CD8-positive, alpha-beta memory T cell (primary cell): ENCODE results near the gene ZNF862. TPM values are rescaled to one million over a fixed set of nuclear protein-coding genes. Genes with fewer than 3 reads are reported as not detected.

ENCODE experiments used
- CTCF ChIA-PET: fragments of 350-600 bp; sonication (Branson Sonifier 250); formaldehyde crosslinking; loops from one replicate; lab custom pipeline; 2021; ENCODE audit warnings: antibody characterized with exemption; lab: Charles Lee
- POLR2A ChIA-PET: fragments of 350-600 bp; sonication (Branson Sonifier 250); formaldehyde crosslinking; loops from one replicate; lab custom pipeline; 2021; ENCODE audit warnings: antibody characterized with exemption; lab: Charles Lee
- DNase-seq, 5 donors: peaks; one replicate each; pipeline versions ENCODE4 v3.0.0 to v3.0.0-alpha.2; 2020 to 2022; ENCODE audit warnings: mixed read lengths in 1 of 5
- H3K27ac ChIP-seq: one replicate; pipeline ENCODE4 v1.7.0; 2013; ENCODE audit warnings: low read depth, mild to moderate bottlenecking, low read length, moderate library complexity
- H3K27me3 ChIP-seq: 2 replicates; pipeline ENCODE4 v1.7.0; 2013; ENCODE audit warnings: low read length, mild to moderate bottlenecking; ENCODE audit not compliant: insufficient read depth, poor library complexity, severe bottlenecking
- H3K36me3 ChIP-seq: 2 replicates; pipeline ENCODE4 v1.7.0; 2013; ENCODE audit warnings: mild to moderate bottlenecking, low read length, moderate library complexity; ENCODE audit not compliant: insufficient read depth
- H3K4me1 ChIP-seq: 2 replicates; pipeline ENCODE4 v1.7.0; 2013; ENCODE audit warnings: mild to moderate bottlenecking, low read length, moderate library complexity; ENCODE audit not compliant: insufficient read depth
- H3K4me3 ChIP-seq: 2 replicates; pipeline ENCODE4 v1.7.0; 2013; ENCODE audit warnings: mild to moderate bottlenecking, low read length
- H3K9me3 ChIP-seq: 2 replicates; pipeline ENCODE4 v1.7.0; 2013; ENCODE audit warnings: mild to moderate bottlenecking, low read length
- H3K27ac Mint-ChIP-seq, 8 donors: one replicate each; pipeline ENCODE4 v1.8.0; 2020 to 2021; ENCODE audit warnings: mixed read lengths in 8 of 8, mild to moderate bottlenecking in 6 of 8, inconsistent platforms in 3 of 8, moderate library complexity in 3 of 8
- H3K27me3 Mint-ChIP-seq, 2 donors: one replicate each; pipeline ENCODE4 v1.8.0; 2020 to 2021; ENCODE audit warnings: mixed read lengths in 2 of 2, mild to moderate bottlenecking in 1 of 2, moderate library complexity in 1 of 2
- H3K36me3 Mint-ChIP-seq, 3 donors: one replicate each; pipeline ENCODE4 v1.8.0; 2020 to 2021; ENCODE audit warnings: mixed read lengths in 3 of 3, inconsistent platforms in 1 of 3, mild to moderate bottlenecking in 1 of 3
- H3K4me1 Mint-ChIP-seq, 3 donors: one replicate each; pipeline ENCODE4 v1.8.0; 2020 to 2021; ENCODE audit warnings: mixed read lengths in 3 of 3, inconsistent platforms in 1 of 3, mild to moderate bottlenecking in 1 of 3
- H3K4me3 Mint-ChIP-seq, 7 donors: one replicate each; pipeline ENCODE4 v1.8.0; 2020 to 2021; ENCODE audit warnings: mixed read lengths in 7 of 7, mild to moderate bottlenecking in 6 of 7, moderate library complexity in 4 of 7, inconsistent platforms in 2 of 7
- H3K9me3 Mint-ChIP-seq, 5 donors: one replicate each; pipeline ENCODE4 v1.8.0; 2020 to 2022; ENCODE audit warnings: mixed read lengths in 5 of 5, mild to moderate bottlenecking in 3 of 5, moderate library complexity in 2 of 5, inconsistent platforms in 1 of 5
- polyA plus RNA-seq: library from polyadenylated mRNA; unstranded; fragments of 300-500 nt; fragmentation: Illumina TruSeq; gene quantifications from one replicate; pipeline ENCODE4 v1.2.3, GENCODE V29; 2021
- total RNA-seq, 2 experiments: library from RNA; stranded (reverse); gene quantifications; one replicate each; pipeline ENCODE4 v1.2.3, GENCODE V29; 2021

ZNF862 gene
- total and polyA plus RNA-seq, 3 experiments from 2014 or later, result 6.8 to 13.2 (median 12.3) TPM

DNA sequence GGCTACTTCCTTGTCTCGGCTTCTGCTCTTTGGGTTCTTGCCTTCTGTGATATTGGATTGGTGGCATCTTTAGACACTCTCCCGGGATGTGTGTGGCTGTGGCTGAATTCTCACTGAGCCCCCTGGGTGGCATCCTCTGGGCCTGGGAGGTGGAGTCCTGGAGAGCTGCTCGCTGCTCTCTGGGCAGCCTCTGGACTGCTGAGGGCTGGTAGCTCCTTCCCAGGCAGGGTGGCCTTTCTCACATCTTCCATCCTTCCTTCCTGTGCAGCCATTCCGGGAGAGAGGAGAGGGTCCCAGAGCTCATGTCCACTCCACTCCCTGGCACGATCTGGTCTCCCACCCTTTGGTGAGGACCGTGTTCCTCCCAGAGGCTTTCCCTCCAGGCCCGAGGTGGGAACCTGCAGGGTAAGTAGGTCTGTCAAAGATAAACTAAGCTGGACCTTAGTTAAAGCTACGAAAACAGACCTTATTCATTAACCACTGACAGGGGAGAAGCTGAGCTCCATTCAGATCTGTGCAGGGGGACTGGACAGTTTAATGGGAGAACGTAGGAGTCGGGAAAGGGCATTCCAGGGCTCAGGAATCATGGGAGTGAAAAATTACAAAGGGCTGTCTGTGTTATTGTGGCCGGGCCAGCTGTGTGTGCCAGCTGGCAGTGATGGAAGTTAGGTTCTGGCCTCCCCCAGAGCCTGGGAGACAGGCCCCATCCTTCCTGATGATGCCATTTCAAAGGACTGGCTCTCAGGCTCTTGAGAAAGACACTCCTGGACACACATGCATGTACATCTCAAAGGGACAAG is 44.3 kb downstream of the ZNF862 start:
- H3K27ac Mint-ChIP-seq, result peak overlapping the region in 3 of 8 donors; percentile 23 to 73 (median 23)
- H3K27ac ChIP-seq, result no peak overlapping the region
- ChIA-PET POLR2A (no interaction called here), CTCF (interaction anchor here (1.3 to 1.5 kb wide), 2 partner anchors 34 to 43 kb away, joined by 3 read pairs; no protein-coding TSS in a partner anchor)
- no peaks in the 10 kb centered on the region for H3K9me3 ChIP-seq
- peaks cover 5% of the 10 kb centered on the region for H3K4me1 ChIP-seq
- no peaks in the 10 kb centered on the region for H3K27me3 Mint-ChIP-seq
- H3K27me3 ChIP-seq, result no peaks in the 10 kb centered on the region
- peaks cover 11 to 23% (median 22%) of the 10 kb centered on the region in 3 donors for H3K4me1 Mint-ChIP-seq
- H3K36me3 Mint-ChIP-seq, result peaks cover 0 to 57% (median 6%) of the 10 kb centered on the region in 3 donors
- H3K4me3 ChIP-seq, result no peak overlapping the region
- DNase-seq, result no peak
- no peaks in the 10 kb centered on the region for H3K9me3 Mint-ChIP-seq
- no peaks in the 10 kb centered on the region for H3K36me3 ChIP-seq
- no peak overlapping the region for H3K4me3 Mint-ChIP-seq

- H3K27me3 Mint-ChIP-seq, result no peaks in the 10 kb centered on the region
- Histone ChIP-seq H3K27ac (no peak overlapping the region), H3K4me3 (no peak overlapping the region), H3K4me1 (peaks cover 5% of the 10 kb centered on the region), H3K27me3 (no peaks in the 10 kb centered on the region), H3K36me3 (no peaks in the 10 kb centered on the region), H3K9me3 (no peaks in the 10 kb centered on the region)
- no peak overlapping the region for H3K4me3 Mint-ChIP-seq
- ChIA-PET POLR2A (no interaction called here), CTCF (interaction anchor here (1.3 to 1.7 kb wide), 3 partner anchors 9 to 35 kb away, joined by 3 to 5 read pairs (median 3); no protein-coding TSS in a partner anchor)
- peaks cover 8 to 17% (median 17%) of the 10 kb centered on the region in 3 donors for H3K4me1 Mint-ChIP-seq
- DNase-seq, result no peak
- peaks cover 0 to 54% (median under 1%) of the 10 kb centered on the region in 3 donors for H3K36me3 Mint-ChIP-seq
- peak overlapping the region in 3 of 8 donors; percentile 23 to 73 (median 51) for H3K27ac Mint-ChIP-seq
- H3K9me3 Mint-ChIP-seq, result no peaks in the 10 kb centered on the region
These were observed 44.9 kb downstream of the ZNF862 start for GRCh38 chr7:149883048-149883438.

DNA sequence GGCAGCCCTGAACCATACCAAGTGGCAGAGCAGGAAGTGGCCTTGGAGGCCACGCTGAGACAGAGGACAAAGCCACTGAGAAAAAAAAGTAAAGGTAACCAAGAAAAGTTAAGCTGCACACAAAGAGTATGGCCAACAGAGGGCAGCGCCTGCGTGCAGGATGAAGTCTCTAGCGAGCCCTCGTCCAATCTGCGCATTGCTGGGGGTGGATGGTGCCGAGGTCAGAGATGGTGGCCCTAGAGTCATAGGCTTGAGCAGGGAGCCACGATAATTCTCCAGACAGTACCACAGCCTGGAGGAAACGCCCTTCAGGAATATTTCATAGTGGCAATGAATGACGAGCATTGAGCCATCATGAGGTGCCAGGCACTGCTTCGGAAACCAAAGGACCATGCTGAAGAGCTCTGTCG is 45.3 kb downstream of the ZNF862 start:
- H3K9me3 Mint-ChIP-seq, result no peaks in the 10 kb centered on the region
- H3K9me3 ChIP-seq, result no peaks in the 10 kb centered on the region
- CTCF ChIA-PET, result interaction anchor here (1.3 to 1.7 kb wide), 3 partner anchors 9 to 35 kb away, joined by 3 to 5 read pairs (median 3); no protein-coding TSS in a partner anchor
- H3K27me3 ChIP-seq, result no peaks in the 10 kb centered on the region
- H3K4me3 ChIP-seq, result no peak overlapping the region
- H3K4me3 Mint-ChIP-seq, result no peak overlapping the region
- H3K36me3 ChIP-seq, result no peaks in the 10 kb centered on the region
- no peak overlapping the region for H3K27ac ChIP-seq
- peak in 2 of 5 donors; percentile 26 to 53 for DNase-seq
- H3K27me3 Mint-ChIP-seq, result no peaks in the 10 kb centered on the region
- peaks cover 0 to 51% (median 1%) of the 10 kb centered on the region in 3 donors for H3K36me3 Mint-ChIP-seq
- peaks cover 5% of the 10 kb centered on the region for H3K4me1 ChIP-seq
- peaks cover 8 to 17% (median 15%) of the 10 kb centered on the region in 3 donors for H3K4me1 Mint-ChIP-seq
- POLR2A ChIA-PET, result no interaction called here
- peak overlapping the region in 3 of 8 donors; percentile 17 to 51 (median 23) for H3K27ac Mint-ChIP-seq

GRCh38 chr7:149884016-149884415 is 45.8 kb downstream of the ZNF862 start:
- H3K27me3 ChIP-seq, result no peaks in the 10 kb centered on the region
- no peak for DNase-seq
- H3K4me1 ChIP-seq, result peaks cover 5% of the 10 kb centered on the region
- ChIA-PET CTCF (interaction anchor here (1.3 to 1.7 kb wide), 3 partner anchors 10 to 36 kb away, joined by 3 to 5 read pairs (median 3); no protein-coding TSS in a partner anchor), POLR2A (no interaction called here)
- H3K4me3 ChIP-seq, result no peak overlapping the region
- H3K4me3 Mint-ChIP-seq, result no peak overlapping the region
- H3K36me3 Mint-ChIP-seq, result peaks cover 0 to 47% (median 1%) of the 10 kb centered on the region in 3 donors
- H3K9me3 ChIP-seq, result no peaks in the 10 kb centered on the region
- no peak overlapping the region for H3K27ac ChIP-seq
- no peaks in the 10 kb centered on the region for H3K9me3 Mint-ChIP-seq
- H3K36me3 ChIP-seq, result no peaks in the 10 kb centered on the region
- H3K27ac Mint-ChIP-seq, result peak overlapping the region in 1 of 8 donors; percentile 54
- H3K27me3 Mint-ChIP-seq, result no peaks in the 10 kb centered on the region
- peaks cover 8 to 17% (median 15%) of the 10 kb centered on the region in 3 donors for H3K4me1 Mint-ChIP-seq

GRCh38 chr7:149884541-149884940 is 46.4 kb downstream of the ZNF862 start:
- CTCF ChIA-PET, result interaction anchor here (1.3 to 1.7 kb wide), 2 partner anchors 10 to 14 kb away, joined by 3 to 5 read pairs; no protein-coding TSS in a partner anchor
- no peak for DNase-seq
- H3K4me1 Mint-ChIP-seq, result peaks cover 8 to 17% (median 15%) of the 10 kb centered on the region in 3 donors
- H3K4me1 ChIP-seq, result peaks cover 5% of the 10 kb centered on the region
- peaks cover 0 to 45% (median 1%) of the 10 kb centered on the region in 3 donors for H3K36me3 Mint-ChIP-seq
- H3K9me3 ChIP-seq, result no peaks in the 10 kb centered on the region
- no peaks in the 10 kb centered on the region for H3K27me3 Mint-ChIP-seq
- H3K9me3 Mint-ChIP-seq, result no peaks in the 10 kb centered on the region
- no peak overlapping the region for H3K4me3 ChIP-seq
- H3K27ac Mint-ChIP-seq, result peak overlapping the region in 1 of 8 donors; percentile 72
- H3K36me3 ChIP-seq, result no peaks in the 10 kb centered on the region
- POLR2A ChIA-PET, result no interaction called here
- H3K27ac ChIP-seq, result no peak overlapping the region
- no peak overlapping the region for H3K4me3 Mint-ChIP-seq
- no peaks in the 10 kb centered on the region for H3K27me3 ChIP-seq

DNA sequence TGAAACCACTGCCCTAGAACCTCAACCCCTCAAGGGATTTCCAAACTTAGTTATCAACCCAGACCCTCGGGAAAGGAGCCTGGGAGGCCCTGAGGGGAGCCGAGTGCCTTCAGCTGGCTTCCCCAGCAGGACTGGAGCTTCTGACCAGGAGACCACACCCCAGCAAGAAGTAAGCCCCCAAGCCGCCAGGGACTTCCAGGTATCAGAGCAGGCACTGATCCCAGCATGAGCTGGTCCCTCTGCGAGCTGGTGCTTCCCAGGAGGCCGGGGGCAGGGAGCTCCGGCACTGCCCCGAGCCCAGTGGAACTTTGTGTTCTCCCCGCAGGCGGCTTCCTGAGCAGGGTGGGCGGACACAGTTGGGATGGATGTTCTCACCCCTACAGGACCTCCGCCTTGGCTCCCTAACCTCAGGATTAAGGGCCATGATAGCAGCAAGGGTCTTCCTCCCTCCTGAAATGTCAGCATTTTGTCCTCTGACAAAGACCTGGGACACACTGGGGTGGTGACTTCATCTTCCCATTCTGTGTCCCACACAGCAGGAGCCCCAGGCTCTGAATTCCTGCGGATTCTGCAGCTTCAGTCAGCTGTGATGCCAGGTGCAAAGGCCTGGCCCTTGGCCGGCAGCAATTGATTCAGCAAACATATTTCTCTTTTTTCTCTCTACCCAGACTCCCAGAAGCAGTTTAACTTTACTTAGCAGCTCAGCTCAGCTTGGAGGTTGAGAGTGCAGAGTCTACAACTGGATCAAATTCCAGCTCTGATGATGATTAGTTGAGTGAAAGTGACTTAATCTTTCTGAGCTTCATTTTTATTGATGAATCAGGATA is 47.2 kb downstream of the ZNF862 start:
- Mint-ChIP-seq H3K36me3 (peaks cover 0 to 36% (median 1%) of the 10 kb centered on the region in 3 donors), H3K4me1 (peaks cover 8 to 17% (median 15%) of the 10 kb centered on the region in 3 donors), H3K27ac (peak overlapping the region in 1 of 8 donors; percentile 35), H3K9me3 (no peaks in the 10 kb centered on the region), H3K27me3 (no peaks in the 10 kb centered on the region), H3K4me3 (no peak overlapping the region)
- ChIA-PET CTCF (no interaction called here), POLR2A (no interaction called here)
- H3K36me3 ChIP-seq, result no peaks in the 10 kb centered on the region
- no peak for DNase-seq
- H3K4me1 ChIP-seq, result peaks cover 5% of the 10 kb centered on the region
- H3K9me3 ChIP-seq, result no peaks in the 10 kb centered on the region
- no peak overlapping the region for H3K4me3 ChIP-seq
- no peaks in the 10 kb centered on the region for H3K27me3 ChIP-seq
- no peak overlapping the region for H3K27ac ChIP-seq

DNA sequence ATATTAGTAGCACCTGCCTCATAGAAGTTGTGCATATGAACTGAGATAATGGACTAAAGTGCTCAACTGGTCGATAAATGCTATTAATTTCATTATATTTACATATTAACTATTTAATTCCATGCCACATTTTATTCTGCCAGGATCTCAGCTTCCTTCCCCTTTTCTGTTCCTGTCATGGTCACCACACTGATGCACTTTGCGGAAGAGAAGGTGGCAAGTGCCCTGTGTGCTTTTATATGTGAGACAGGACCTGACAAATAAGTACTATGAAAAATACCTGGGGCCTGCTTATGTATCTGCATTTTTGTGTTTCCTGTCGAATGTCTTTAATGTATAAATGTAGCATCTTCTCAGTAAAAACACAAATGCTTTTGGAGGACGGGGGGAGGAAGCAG is 47.8 kb downstream of the ZNF862 start:
- ChIA-PET CTCF (no interaction called here), POLR2A (no interaction called here)
- DNase-seq, result no peak
- Histone ChIP-seq H3K4me3 (no peak overlapping the region), H3K4me1 (peaks cover 5% of the 10 kb centered on the region), H3K27ac (no peak overlapping the region), H3K9me3 (no peaks in the 10 kb centered on the region), H3K36me3 (no peaks in the 10 kb centered on the region), H3K27me3 (no peaks in the 10 kb centered on the region)
- Mint-ChIP-seq H3K36me3 (peaks cover 0 to 31% (median 1%) of the 10 kb centered on the region in 3 donors), H3K9me3 (no peaks in the 10 kb centered on the region), H3K27me3 (no peaks in the 10 kb centered on the region), H3K4me3 (no peak overlapping the region), H3K27ac (no peak overlapping the region), H3K4me1 (peaks cover 8 to 17% (median 15%) of the 10 kb centered on the region in 3 donors)
